GM19463 (cell line): ENCODE results near the gene SLC24A3.

Experiments
- ATAC-seq: cut with Tn5 transposase; IDR thresholded peaks from one replicate; pipeline ENCODE4 v1.9.1; 2021; ENCODE audit warnings: mild to moderate bottlenecking, moderate library complexity; ENCODE audit not compliant: unreplicated experiment

Gene SLC24A3

GRCh38 chr20:19693508-19693907, 481.1 kb downstream of the SLC24A3 start:
- ATAC-seq = no peak

- ATAC-seq = no peak
These were observed 482.6 kb downstream of the SLC24A3 start for GRCh38 chr20:19695081-19695480.

GRCh38 chr20:19696620-19697019, 484.2 kb downstream of the SLC24A3 start:
- ATAC-seq = no peak

GRCh38 chr20:19697415-19697814, 485.0 kb downstream of the SLC24A3 start:
- no peak for ATAC-seq

GRCh38 chr20:19699180-19699971, 486.9 kb downstream of the SLC24A3 start:
- ATAC-seq = no peak

GRCh38 chr20:19701429-19701828, 489.0 kb downstream of the SLC24A3 start:
- no peak for ATAC-seq

GRCh38 chr20:19706463-19706862, 494.0 kb downstream of the SLC24A3 start:
- peak; percentile 94 for ATAC-seq

- no peak for ATAC-seq
These were observed 497.3 kb downstream of the SLC24A3 start for GRCh38 chr20:19709635-19710335.

GRCh38 chr20:19710336-19711120, 498.1 kb downstream of the SLC24A3 start:
- ATAC-seq = no peak

- no peak for ATAC-seq
These were observed 498.7 kb downstream of the SLC24A3 start for GRCh38 chr20:19711126-19711525.

- no peak for ATAC-seq
These were observed 500.3 kb downstream of the SLC24A3 start for GRCh38 chr20:19712721-19713260.

- no peak for ATAC-seq
These were observed 501.6 kb downstream of the SLC24A3 start for GRCh38 chr20:19713822-19714578.

- ATAC-seq = no peak
These were observed 502.1 kb downstream of the SLC24A3 start for GRCh38 chr20:19714579-19714840.

- ATAC-seq = no peak
These were observed 503.5 kb downstream of the SLC24A3 start for GRCh38 chr20:19715986-19716385.

GRCh38 chr20:19718880-19719279, 506.4 kb downstream of the SLC24A3 start:
- no peak for ATAC-seq

- no peak for ATAC-seq
These were observed 508.5 kb downstream of the SLC24A3 start for GRCh38 chr20:19720991-19721390.

- no peak for ATAC-seq
These were observed 510.6 kb downstream of the SLC24A3 start for GRCh38 chr20:19723051-19723450.

- ATAC-seq = no peak
These were observed 511.5 kb downstream of the SLC24A3 start for GRCh38 chr20:19723813-19724430.

GRCh38 chr20:19725373-19725772, 512.9 kb downstream of the SLC24A3 start:
- no peak for ATAC-seq

- no peak for ATAC-seq
These were observed 513.5 kb downstream of the SLC24A3 start for GRCh38 chr20:19725814-19726525.
